OCI-M2 (cell line): ENCODE results near the gene NUF2.
"Not testable (repeated sequence)": the region's sequence is repeated elsewhere in the genome, so short reads cannot be mapped to it uniquely, and the experiment has no call there.

Source experiments
- DNase-seq: peaks from one replicate; lab custom pipeline; 2025; ENCODE audit not compliant: unreplicated experiment; lab: John Stamatoyannopoulos, UW

NUF2 gene

GRCh38 chr1:163331116-163331515 is 9.4 kb downstream of the NUF2 start:
- no peak for DNase-seq

- no peak for DNase-seq
Observed at GRCh38 chr1:163335216-163335615, 13.5 kb downstream of the NUF2 start.

- no peak for DNase-seq
Observed at GRCh38 chr1:163337631-163338030, 15.9 kb downstream of the NUF2 start.

- no peak for DNase-seq
Observed at GRCh38 chr1:163346326-163346870, 24.6 kb downstream of the NUF2 start.

GRCh38 chr1:163347106-163347505 is 25.4 kb downstream of the NUF2 start:
- no peak for DNase-seq

GRCh38 chr1:163351912-163352311 is 30.2 kb downstream of the NUF2 start:
- DNase-seq: no peak

GRCh38 chr1:163357378-163357777 is 35.6 kb downstream of the NUF2 start:
- no peak for DNase-seq

GRCh38 chr1:163358172-163358571 is 36.4 kb downstream of the NUF2 start:
- not testable (repeated sequence) for DNase-seq

GRCh38 chr1:163361123-163361934 is 39.6 kb downstream of the NUF2 start:
- DNase-seq: no peak

GRCh38 chr1:163365186-163365585 is 43.4 kb downstream of the NUF2 start:
- no peak for DNase-seq

GRCh38 chr1:163366555-163366954 is 44.8 kb downstream of the NUF2 start:
- DNase-seq: no peak

GRCh38 chr1:163367721-163368120 is 46.0 kb downstream of the NUF2 start:
- DNase-seq: no peak

GRCh38 chr1:163372576-163372975 is 50.8 kb downstream of the NUF2 start:
- no peak for DNase-seq

- no peak for DNase-seq
Observed at GRCh38 chr1:163378554-163378953, 56.8 kb downstream of the NUF2 start.

GRCh38 chr1:163379801-163380200 is 58.0 kb downstream of the NUF2 start:
- DNase-seq: no peak

- no peak for DNase-seq
Observed at GRCh38 chr1:163381487-163382184, 59.9 kb downstream of the NUF2 start.

GRCh38 chr1:163382395-163382794 is 60.6 kb downstream of the NUF2 start:
- DNase-seq: no peak

- no peak for DNase-seq
Observed at GRCh38 chr1:163387146-163387545, 65.4 kb downstream of the NUF2 start.

GRCh38 chr1:163388970-163389369 is 67.2 kb downstream of the NUF2 start:
- DNase-seq: no peak

GRCh38 chr1:163395790-163396189 is 74.0 kb downstream of the NUF2 start:
- DNase-seq: no peak

- no peak for DNase-seq
Observed at GRCh38 chr1:163397451-163398200, 75.9 kb downstream of the NUF2 start.
